ENCODE data around the gene SGSM2.

SGSM2 gene

GRCh38 chr17:2423271-2423670 is 86.0 kb downstream of the SGSM2 start:
- no peak for DNase-seq (ENCODE audit: low read depth in 2 of 2)

DNA sequence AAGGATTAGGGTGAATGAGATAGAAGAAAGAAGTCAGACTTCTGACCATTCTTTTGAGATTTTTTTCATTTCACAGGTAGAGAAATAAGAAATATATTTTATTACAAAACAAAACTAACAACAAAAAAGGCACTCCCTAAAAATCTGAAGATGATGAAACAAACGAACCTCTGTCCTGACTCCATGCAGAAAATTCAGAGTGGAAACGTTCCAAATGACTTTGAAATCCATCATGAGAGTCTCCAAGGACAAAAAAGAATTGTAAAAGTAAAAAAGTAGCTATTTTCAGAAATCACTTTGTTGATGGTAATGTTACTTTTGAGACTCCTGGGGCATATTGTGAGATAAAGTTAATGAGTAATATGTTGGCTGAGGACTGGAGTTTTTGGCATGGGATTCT is 89.9 kb downstream of the SGSM2 start:
- DNase-seq (ENCODE audit: low read depth in 2 of 2), result no peak

DNA sequence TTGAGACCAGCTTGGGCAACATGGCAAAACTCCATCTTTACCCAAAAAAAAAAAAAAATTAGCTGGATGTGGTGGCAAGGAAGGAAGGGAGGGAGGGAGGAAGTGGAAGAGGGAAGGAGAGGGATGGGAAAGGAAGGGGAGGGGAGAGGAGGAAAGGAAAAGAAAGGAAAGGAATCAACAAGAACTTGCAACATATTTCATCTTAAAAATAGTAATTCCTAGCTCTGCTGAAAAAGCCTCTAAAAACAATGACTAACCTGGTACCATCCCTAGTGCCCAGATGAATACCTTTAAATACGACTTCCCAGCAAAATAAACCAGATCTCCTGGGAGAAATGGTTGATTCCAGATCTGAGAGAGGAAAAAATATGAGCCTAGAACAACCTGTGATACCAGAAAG is 90.6 kb downstream of the SGSM2 start:
- DNase-seq (ENCODE audit: low read depth in 2 of 2), result no peak

Measured in stimulated activated CD8-positive, alpha-beta memory T cell treated with anti-CD3 and anti-CD28 coated beads, Interleukin-15, amount 100 ng/mL, for 4 hours (primary cell).